GM12801 (cell line): ENCODE measurements around the gene CDH26.

Source experiments
- TF ChIP-seq, protein P1 (sequence below): IDR thresholded peaks from one replicate; pipeline ENCODE4 v1.5.1; 2011; ENCODE audit warnings: control low read depth; ENCODE audit not compliant: insufficient read length; ENCODE audit errors: extremely low read depth

The CDH26 gene

DNA sequence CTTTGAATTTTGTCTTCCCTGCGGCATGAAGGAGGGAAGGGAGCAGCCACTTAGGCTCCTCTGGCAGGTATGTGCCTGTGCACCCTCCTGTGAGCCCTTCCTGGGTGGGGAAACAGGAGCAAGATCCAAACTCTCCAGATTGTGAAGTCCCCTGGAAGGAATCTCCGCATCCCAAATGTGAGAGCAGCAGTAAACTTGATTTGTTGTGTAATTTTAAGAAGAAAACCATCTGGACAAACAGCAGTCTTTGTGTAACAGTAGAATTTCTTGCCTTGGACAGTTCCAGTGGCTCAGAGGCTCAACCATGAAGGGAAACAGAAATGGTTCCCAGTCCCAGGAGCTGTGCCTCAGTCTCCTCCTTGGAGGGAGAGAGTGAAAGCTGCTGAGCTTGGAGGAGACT lies 39.7 kb downstream of the CDH26 start:
- TF ChIP-seq, protein P1, sequence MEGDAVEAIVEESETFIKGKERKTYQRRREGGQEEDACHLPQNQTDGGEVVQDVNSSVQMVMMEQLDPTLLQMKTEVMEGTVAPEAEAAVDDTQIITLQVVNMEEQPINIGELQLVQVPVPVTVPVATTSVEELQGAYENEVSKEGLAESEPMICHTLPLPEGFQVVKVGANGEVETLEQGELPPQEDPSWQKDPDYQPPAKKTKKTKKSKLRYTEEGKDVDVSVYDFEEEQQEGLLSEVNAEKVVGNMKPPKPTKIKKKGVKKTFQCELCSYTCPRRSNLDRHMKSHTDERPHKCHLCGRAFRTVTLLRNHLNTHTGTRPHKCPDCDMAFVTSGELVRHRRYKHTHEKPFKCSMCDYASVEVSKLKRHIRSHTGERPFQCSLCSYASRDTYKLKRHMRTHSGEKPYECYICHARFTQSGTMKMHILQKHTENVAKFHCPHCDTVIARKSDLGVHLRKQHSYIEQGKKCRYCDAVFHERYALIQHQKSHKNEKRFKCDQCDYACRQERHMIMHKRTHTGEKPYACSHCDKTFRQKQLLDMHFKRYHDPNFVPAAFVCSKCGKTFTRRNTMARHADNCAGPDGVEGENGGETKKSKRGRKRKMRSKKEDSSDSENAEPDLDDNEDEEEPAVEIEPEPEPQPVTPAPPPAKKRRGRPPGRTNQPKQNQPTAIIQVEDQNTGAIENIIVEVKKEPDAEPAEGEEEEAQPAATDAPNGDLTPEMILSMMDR, result no peak

DNA sequence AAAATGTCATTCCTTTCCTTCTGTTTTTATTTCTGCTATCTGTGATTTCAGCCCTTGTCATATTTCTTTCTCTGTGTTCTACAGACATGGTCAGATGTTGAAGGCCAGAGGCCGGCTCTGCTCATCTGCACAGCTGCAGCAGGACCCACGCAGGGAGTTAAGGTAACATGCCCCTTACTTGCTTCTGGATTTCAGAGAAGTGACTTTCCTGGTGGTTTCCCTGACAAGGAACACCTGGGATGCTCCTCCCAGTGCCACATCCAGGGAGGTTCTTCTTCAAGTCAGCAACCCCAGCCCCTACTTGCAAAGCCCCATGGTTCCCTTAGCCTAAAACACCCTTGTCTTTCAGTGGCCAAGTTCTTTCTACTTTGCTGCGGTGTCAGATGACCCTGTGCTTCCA lies 41.3 kb downstream of the CDH26 start:
- TF ChIP-seq, protein P1, result no peak

DNA sequence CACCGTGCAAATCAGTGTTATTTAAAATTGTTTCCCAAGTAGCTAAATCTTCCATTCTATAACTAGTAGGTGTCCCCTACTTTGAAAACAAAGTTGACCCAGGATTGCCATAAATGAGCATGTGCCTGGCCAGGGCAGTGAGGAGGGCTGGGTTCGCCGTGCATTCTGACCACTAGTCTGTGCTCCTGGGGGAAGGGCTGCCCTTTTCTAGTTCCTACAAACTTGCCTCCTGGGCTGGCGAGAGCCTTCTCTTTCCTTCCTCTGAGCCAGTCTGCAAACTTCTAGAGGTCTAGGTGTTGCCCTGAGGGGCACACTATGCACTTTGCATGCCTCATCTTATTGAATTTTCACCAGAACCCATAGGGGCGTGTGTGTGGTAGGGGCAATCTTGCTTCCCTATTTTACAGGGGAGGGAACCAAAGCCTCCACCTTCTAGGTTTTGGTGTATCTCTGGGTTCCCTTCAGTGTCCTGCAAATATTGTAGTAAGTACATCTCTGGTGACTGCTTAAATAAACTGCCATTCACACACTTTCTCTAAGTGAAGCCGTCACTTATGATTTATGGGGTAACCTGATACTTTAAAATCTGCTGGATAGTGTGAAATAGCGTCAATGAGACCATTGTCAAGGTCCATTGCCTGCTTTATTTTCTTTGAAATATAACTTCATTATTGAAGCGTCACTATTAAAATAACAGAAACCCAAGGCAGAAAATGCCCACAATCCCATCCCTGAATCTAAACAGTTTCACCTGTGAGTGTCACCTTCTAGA lies 42.2 kb downstream of the CDH26 start:
- TF ChIP-seq, protein P1, result no peak

DNA sequence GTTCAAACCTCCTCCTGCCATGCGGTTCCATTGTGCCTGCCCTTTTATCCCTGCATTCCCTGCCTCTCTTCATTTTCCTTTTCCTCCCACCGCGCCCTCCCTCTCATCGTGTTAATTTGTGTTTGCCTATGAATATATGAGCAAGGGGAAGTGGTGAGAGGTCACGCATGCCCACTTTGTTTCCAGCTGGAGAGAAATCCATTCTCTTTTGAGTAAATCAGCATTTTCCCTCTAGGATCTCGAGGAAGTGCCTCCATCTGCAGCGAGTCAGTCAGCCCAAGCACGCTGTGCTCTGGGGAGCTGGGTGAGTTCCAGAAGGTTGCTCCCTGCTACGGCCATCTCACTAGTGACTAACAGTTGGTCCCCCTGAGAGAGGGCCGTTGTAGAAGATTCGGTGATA lies 42.9 kb downstream of the CDH26 start:
- TF ChIP-seq, protein P1, result no peak

DNA sequence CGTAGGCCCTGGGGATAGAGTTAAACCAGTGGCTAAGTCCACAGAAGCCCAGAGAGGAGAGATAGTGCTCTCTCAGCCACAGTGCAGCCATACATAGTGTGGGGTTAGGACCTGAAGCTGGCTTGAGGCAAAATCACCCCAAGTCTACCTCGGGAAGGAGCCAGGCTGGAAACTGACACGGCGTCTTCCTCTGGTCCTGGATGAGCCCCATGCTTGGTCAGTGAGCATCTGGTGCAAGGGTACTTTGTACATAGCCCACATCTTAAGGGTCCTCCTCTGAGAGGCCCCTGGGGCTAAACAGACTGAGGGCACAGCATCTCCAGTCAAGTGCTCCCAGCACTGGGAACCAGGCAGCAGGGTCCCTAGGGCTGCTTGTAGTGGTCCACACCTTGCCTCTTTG lies 45.6 kb downstream of the CDH26 start:
- TF ChIP-seq, protein P1, result no peak

DNA sequence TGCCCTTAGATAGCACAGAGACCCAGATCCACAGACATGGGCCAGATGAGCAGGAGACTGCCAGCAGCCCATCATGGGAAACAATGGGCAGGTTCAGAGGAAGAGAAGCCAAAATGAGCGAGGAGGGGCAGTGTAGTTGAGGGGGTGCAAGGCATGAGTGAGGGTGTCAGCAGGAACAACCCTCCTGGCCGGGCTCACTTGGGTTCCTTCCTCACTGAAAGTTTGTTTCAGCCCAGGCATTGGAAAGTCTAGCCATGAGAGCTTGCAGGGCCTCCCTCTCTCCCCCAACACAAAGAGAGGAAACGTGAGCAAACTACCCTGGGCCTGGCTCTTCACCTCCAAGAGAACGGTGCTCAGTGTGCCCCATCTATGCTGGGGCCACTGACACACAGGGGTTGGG lies 48.0 kb downstream of the CDH26 start:
- TF ChIP-seq, protein P1, result no peak

DNA sequence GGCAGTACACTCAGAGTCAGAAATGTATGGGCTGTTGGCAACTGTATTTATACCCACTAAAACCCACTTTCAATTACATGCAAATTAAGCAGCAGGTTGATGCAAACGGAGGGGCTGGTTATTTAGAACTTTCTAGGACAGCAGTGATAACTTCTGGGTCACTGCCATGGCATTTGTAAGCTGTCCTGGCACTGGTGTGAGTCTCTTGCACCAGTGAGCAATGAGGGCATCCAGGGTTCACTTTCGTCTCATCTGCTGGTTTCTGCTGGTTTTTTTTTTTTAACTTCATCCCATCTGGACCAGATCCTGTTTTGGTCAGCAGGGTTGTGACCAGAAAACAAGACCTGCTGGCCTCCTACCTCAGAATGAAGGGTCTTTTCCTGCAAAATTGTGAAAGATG lies 49.2 kb downstream of the CDH26 start:
- TF ChIP-seq, protein P1, result no peak
